LNCaP clone FGC (cell line): ENCODE data around the gene PACSIN2.
A peak's percentile ranks its signal among the peaks of the same experiment; 100 is the strongest.

Experiments
- DNase-seq: peaks from one replicate; pipeline ENCODE4 v3.0.0-alpha.2; 2011; ENCODE audit warnings: low read depth
- H3K4me3 ChIP-seq: 2 replicates; pipeline ENCODE4 v1.5.1; 2011; ENCODE audit warnings: mild to moderate bottlenecking, low read depth, low read length, control low read depth
- CTCF ChIP-seq: IDR thresholded peaks from 2 replicates; pipeline ENCODE4 v1.5.1; 2012; ENCODE audit warnings: mild to moderate bottlenecking; ENCODE audit not compliant: control insufficient read depth, insufficient read depth; ENCODE audit errors: extremely low read depth

Gene PACSIN2

DNA sequence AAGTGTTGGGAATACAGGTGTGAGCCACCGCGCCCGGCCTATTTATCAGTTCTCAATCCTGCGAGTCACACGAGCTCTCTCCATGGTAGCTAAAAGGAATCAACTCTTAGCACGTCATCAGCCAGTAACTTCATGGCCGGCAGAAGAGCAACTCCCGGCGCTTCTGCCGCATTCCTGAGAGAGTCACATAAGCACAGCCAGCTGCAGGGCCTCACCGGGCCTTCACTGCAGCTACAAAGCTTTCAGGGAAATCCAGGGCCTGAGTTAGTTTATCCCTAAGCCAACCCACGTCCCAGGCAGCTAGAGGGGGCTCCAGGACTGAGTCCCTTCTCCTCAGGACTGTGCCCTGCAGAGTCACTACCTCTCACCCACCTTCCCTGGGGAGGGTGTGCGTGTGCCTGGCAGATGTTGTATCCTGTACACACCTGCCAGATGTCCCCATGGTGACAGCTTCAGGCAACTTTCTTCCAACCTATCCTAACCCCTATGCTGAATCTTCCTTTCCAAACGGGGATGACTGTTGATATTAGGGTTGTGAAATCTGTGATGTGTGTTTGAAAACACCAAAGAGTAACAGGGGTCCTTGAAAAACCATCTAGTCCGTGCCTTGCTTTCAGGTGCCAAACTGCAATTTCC lies 112.0 kb downstream of the PACSIN2 start:
- DNase-seq, result no peak
- no peak overlapping the region for H3K4me3 ChIP-seq
- TF ChIP-seq CTCF, result no peak

DNA sequence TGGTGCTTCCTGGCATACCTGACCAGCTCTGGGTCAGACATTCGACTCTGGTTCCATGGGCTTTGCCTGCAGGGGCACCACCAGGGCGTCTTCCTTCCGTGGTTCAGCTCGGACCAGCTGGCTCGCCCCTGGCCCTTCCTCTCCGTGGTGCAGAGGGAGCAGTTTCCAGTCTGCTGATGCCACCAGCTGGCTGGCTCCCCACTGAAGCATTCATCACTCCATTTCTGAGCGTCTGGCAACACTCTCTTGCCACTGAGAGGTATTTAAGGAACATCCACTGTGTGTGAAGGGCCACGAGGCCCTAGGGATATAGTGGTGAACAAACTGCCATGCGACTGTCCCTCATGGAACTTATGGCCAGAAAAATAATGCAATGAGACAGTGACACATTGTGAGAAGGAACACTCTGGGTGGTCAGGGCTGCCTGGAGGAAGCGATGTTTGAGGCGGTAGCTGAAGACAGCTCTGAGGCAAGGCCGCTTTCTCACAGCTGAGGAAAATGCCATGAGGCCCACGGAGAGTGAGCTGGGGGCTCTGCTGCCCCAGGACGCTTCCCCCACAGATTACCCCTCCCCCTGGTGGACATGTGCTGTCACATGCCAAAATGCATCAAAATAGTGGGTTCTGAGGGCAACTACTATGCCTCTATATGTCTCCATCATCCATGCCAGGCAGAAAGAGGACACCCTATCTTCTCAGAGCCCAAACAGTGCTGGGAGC lies 113.0 kb downstream of the PACSIN2 start:
- 0 out of 2 replicates have a peak, but pooled peaks have one; percentile 11 for TF ChIP-seq CTCF
- DNase-seq, result no peak
- H3K4me3 ChIP-seq, result no peak overlapping the region

DNA sequence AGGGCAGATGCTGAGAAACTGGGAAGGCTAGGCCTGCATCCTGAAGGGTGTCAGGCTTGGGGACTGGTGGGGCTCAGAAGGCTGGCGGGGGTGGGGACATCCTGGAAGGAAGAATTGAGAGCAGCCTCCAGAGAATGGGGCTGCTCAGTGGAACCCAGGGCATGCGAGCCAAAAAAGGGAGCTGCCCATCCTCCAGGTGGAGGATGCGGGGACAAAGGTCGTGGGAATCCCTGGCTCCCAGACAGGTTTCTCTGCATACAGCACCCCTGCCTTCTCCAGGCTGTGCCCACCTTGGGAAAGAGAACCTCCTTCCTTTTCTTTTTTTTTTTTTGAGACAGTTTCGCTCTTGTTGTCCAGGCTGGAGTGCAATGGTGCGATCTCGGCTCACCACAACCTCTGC lies 117.0 kb downstream of the PACSIN2 start:
- no peak for TF ChIP-seq CTCF
- no peak for DNase-seq
- no peak overlapping the region for H3K4me3 ChIP-seq

GRCh38 chr22:42895541-42895981 lies 119.4 kb downstream of the PACSIN2 start:
- DNase-seq, result no peak

DNA sequence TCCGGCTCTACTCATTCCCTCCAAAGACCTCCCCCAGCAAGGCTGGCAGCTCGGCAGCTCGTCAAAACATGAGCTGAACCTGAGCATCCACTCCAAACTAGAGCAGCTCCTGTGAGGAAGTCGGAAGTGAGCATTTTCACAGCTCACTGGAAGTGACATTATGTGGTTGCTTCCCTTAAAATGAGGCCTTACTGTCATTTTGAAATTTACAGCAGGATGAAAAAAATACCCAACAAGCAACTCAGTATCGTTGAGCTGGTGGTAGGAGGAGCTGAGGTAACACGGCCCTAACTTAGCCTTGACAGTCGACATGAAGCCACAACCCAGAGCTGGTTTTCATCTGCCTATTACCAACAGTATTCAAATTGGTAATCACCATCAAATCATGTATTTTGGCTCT lies 119.9 kb downstream of the PACSIN2 start:
- H3K4me3 ChIP-seq, result no peak overlapping the region
- DNase-seq, result no peak
- no peak for TF ChIP-seq CTCF

More at GRCh38 chr22:42895541-42895981, 119.4 kb downstream of the PACSIN2 start:
- no peak for TF ChIP-seq CTCF
- H3K4me3 ChIP-seq, result no peak overlapping the region

DNA sequence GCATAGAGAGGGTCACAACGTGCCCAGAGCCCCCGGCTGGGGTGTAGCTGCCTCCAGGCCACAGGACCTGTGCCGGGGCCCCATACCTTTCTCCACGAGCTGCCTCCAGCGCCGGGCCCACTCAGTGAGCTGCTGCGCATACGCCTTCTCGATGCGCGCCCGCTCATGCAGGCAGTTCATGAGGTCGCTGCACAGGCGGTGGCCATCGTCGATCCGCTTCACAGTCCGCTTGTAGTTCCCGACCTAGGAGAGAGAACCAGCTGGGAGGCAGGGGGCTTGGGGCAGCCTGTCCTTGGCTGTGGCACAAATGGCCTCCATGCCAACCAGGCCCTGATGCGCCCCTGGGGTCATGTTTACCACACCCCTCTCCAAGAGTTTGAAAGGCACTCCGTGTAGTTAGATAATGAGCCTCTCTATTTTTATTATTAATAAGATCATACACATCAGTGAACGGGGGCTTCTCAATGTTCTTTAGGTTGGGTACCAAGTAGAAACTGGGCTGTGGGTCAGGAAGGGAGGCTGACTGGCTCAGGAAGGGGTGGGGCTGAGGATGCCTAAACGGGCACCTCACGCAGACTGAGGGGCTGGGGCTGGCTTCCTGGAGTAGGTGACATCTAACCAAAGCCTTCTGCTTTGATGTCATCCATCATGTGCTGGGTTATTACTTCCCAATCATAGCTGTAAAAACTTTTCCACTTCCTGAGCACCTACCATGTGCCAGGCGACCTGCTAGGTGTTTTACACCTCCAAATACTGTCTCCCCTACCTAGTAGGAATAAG lies 121.4 kb downstream of the PACSIN2 start:
- TF ChIP-seq CTCF, result no peak
- DNase-seq, result no peak
- H3K4me3 ChIP-seq, result no peak overlapping the region
